AG04449 (cell line): ENCODE results near the gene UNC13A.

Source experiments
- CTCF ChIA-PET: fragments of 350-600 bp; formaldehyde crosslinking; extraction: SDS; loops from one replicate; lab custom pipeline; 2021; ENCODE audit warnings: antibody characterized with exemption; lab: Yijun Ruan, JAX
- POLR2A ChIA-PET: fragments of 400-600, 350-600 bp; formaldehyde crosslinking; extraction: SDS; loops from one replicate; lab custom pipeline; 2020; ENCODE audit warnings: antibody characterized with exemption, inconsistent platforms; lab: Yijun Ruan, JAX
- DNase-seq: peaks from one replicate; pipeline ENCODE4 v3.0.0-alpha.2; 2010; ENCODE audit warnings: low read depth, low spot score
- H3K4me3 ChIP-seq: 2 replicates; pipeline ENCODE4 v1.5.1; 2011; ENCODE audit warnings: low read depth, mild to moderate bottlenecking, control low read depth, low read length
- CTCF ChIP-seq: IDR thresholded peaks from one replicate; pipeline ENCODE4 v1.5.1; 2011; ENCODE audit warnings: mild to moderate bottlenecking, moderate library complexity, low read length, control low read depth, inconsistent platforms; ENCODE audit not compliant: insufficient read depth; ENCODE audit errors: missing control alignments

UNC13A gene

GRCh38 chr19:17688853-17689595 lies 870 bp upstream of the UNC13A start:
- no peak for TF ChIP-seq CTCF
- no peak for DNase-seq
- POLR2A ChIA-PET = no interaction called here
- CTCF ChIA-PET = interaction anchor here (1.0 kb wide), 1 partner anchor 53 kb away, joined by 3 read pairs; no protein-coding TSS in a partner anchor
- no peak overlapping the region for H3K4me3 ChIP-seq

DNA sequence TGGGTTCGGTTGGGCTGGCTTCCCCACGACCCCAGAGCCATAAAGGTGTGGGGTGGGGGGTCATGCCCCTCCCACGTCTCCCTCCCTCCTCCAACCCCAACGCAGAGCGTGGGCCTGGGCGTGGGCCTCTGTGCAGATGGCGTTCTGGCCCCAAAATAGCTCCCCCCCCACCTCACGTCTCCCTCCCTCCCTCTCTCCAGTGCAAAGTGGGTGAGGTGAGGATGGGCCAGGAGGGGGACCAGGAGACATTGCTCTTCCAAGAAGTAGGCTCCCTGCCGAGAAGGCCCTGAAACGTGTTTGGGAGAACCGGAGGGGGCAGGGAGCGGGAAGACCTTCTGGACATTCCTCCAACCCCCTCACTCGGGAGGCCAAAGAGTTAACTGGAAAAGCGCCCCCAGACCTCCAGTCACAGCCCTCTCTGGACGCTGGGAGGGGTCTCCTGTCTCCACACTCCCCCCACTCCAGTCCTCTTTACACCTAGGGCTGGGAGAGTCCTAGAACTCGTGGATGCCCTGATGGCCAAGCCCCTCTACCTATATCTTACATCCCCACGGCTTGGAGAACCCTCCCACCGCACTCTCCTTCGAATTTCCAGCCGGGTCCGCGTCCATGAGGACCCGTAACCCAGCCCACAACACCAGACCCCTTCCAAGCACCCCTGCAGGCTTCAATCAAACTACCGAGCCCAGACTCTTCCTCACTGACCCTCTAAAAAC lies 855 bp downstream of the UNC13A start:
- H3K4me3 ChIP-seq = no peak overlapping the region
- no peak for TF ChIP-seq CTCF
- CTCF ChIA-PET = no interaction called here
- no peak for DNase-seq
- POLR2A ChIA-PET = no interaction called here

GRCh38 chr19:17686592-17687024 lies 1.5 kb downstream of the UNC13A start:
- no peak for TF ChIP-seq CTCF
- DNase-seq = no peak
- CTCF ChIA-PET = no interaction called here
- POLR2A ChIA-PET = no interaction called here
- H3K4me3 ChIP-seq = no peak overlapping the region

GRCh38 chr19:17686023-17686521 lies 2.1 kb downstream of the UNC13A start:
- TF ChIP-seq CTCF = no peak
- ChIA-PET POLR2A (no interaction called here), CTCF (no interaction called here)
- H3K4me3 ChIP-seq = no peak overlapping the region
- no peak for DNase-seq

DNA sequence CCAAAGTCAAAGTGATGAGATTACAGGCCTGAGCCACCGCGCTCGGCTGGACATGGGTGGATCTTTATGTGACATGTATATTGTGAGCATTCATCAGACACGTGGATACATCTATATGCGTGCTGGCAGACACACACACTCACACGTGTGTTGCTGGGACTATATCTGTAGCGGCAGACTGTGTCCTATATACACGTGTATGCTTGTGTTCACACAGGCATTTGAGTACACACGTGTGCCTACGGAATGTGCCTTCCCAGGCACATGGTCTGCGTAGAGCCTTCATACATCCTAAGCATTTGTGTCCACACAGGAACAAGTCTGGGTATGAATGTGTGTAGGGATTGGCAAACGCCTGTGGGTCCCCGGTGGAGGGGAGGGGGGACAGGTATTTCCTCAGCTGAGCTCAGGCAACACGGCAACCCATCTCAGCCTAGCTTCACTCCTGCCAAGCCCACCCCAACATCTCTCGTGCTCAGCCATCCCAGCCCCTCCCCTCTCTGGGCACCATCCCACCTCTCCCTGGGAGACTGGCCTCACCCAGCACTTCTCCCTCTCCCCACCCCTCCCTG lies 2.6 kb downstream of the UNC13A start:
- ChIA-PET CTCF (no interaction called here), POLR2A (no interaction called here)
- no peak for DNase-seq
- no peak for TF ChIP-seq CTCF
- H3K4me3 ChIP-seq = no peak overlapping the region

DNA sequence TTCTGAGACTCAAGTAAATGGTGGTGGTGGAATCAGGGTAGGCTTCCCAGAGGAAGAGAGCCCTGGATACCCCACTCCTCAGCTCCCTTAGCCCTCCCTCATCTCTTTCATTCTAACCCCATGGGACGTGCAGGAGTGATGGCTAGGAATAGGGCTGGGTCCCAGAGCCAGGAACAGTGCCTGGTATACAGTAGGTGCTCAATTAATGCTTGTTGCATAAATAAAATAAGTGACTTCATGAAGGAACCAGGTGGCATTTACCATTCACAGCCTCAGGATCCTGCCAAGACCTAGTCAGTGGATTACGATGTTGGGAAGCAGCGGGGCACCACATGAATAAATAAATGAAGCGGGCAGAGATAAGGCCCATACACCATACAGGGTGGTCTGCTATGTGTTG lies 3.9 kb downstream of the UNC13A start:
- ChIA-PET CTCF (no interaction called here), POLR2A (no interaction called here)
- DNase-seq = no peak
- H3K4me3 ChIP-seq = no peak overlapping the region
- TF ChIP-seq CTCF = no peak
